Measurements from ENCODE around the gene KLHDC8A. TPM values are rescaled to one million over a fixed set of nuclear protein-coding genes. Genes with fewer than 3 reads are reported as not detected.

The KLHDC8A gene
- total and polyA plus RNA-seq, 9 of the 15 experiments (the other 6 are each of a cell fraction or from before 2014, with no cell fraction given) = 0.01 to 0.54 (median 0.04) TPM; not detected in 6

DNA sequence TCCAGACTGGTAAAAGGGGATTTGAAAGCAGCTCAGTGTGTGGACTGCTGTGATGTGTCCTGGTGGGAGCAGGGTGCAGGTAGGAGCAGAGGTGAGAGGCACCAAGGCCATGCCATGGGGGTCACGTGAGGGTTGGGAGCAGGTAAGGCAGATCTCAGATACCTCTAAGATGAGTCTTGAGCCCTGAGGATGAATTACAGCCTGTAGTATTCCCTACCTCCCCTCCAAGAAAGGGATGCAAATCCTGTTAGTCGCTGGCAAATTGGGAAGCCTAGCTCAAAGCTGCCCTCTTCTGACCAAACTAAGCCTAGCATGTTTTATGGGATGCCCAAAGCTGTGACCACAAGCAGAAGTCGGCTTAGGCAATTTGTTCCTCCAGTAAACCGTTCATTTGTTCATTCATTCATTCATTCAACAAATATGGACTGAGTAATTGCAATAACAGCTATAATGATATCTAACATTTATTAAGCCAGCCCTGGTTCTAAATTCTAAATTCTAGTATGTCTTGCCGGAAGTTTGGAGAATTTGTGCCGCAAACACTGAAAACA, 31.3 kb downstream of the KLHDC8A start (continued):
- TF ChIP-seq, protein P1, sequence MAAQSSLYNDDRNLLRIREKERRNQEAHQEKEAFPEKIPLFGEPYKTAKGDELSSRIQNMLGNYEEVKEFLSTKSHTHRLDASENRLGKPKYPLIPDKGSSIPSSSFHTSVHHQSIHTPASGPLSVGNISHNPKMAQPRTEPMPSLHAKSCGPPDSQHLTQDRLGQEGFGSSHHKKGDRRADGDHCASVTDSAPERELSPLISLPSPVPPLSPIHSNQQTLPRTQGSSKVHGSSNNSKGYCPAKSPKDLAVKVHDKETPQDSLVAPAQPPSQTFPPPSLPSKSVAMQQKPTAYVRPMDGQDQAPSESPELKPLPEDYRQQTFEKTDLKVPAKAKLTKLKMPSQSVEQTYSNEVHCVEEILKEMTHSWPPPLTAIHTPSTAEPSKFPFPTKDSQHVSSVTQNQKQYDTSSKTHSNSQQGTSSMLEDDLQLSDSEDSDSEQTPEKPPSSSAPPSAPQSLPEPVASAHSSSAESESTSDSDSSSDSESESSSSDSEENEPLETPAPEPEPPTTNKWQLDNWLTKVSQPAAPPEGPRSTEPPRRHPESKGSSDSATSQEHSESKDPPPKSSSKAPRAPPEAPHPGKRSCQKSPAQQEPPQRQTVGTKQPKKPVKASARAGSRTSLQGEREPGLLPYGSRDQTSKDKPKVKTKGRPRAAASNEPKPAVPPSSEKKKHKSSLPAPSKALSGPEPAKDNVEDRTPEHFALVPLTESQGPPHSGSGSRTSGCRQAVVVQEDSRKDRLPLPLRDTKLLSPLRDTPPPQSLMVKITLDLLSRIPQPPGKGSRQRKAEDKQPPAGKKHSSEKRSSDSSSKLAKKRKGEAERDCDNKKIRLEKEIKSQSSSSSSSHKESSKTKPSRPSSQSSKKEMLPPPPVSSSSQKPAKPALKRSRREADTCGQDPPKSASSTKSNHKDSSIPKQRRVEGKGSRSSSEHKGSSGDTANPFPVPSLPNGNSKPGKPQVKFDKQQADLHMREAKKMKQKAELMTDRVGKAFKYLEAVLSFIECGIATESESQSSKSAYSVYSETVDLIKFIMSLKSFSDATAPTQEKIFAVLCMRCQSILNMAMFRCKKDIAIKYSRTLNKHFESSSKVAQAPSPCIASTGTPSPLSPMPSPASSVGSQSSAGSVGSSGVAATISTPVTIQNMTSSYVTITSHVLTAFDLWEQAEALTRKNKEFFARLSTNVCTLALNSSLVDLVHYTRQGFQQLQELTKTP (IDR thresholded peaks at IDR 0.05; ENCODE audit: low read depth in 1 of 2, partially characterized antibody in 2 of 2) = no peak
- TF ChIP-seq SREBF1 (IDR thresholded peaks at IDR 0.05; ENCODE audit: borderline replicate concordance, low read depth, low read length) = no peak
- TF ChIP-seq GABPB2 (CRISPR knock-in tag; conservative IDR thresholded peaks at IDR 0.05) = no peak
- TF ChIP-seq NCOA4 (IDR thresholded peaks at IDR 0.05; ENCODE audit: partially characterized antibody) = no peak
- no peak for TF ChIP-seq POLR2H (tag; IDR thresholded peaks at IDR 0.05; ENCODE audit: low read depth)
- TF ChIP-seq DNMT1 (IDR thresholded peaks at IDR 0.05) = no peak
- TF ChIP-seq PTBP1 (IDR thresholded peaks at IDR 0.05; ENCODE audit: low read depth, low read length) = no peak
- TF ChIP-seq RCOR1 (IDR thresholded peaks at IDR 0.05; ENCODE audit: borderline replicate concordance in 1 of 2, low read depth in 2 of 2, low read length in 2 of 2) = peak in 1 of 2 experiments; percentile 48; a peak in 1 of 4 replicates
- TF ChIP-seq PML (IDR thresholded peaks at IDR 0.05; ENCODE audit: low read length) = no peak
- TF ChIP-seq, protein P2, sequence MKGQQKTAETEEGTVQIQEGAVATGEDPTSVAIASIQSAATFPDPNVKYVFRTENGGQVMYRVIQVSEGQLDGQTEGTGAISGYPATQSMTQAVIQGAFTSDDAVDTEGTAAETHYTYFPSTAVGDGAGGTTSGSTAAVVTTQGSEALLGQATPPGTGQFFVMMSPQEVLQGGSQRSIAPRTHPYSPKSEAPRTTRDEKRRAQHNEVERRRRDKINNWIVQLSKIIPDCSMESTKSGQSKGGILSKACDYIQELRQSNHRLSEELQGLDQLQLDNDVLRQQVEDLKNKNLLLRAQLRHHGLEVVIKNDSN (CRISPR knock-in tag; IDR thresholded peaks at IDR 0.05) = peak; percentile 48; the same call in 1 of the 2 replicates
- TF ChIP-seq CHCHD3 (CRISPR knock-in tag; IDR thresholded peaks at IDR 0.05) = no peak
- TF ChIP-seq TCF3 (CRISPR knock-in tag; IDR thresholded peaks at IDR 0.05) = no peak
